HG03064 (cell line): ENCODE results near the gene CNTN5.
A peak's percentile ranks its signal among the peaks of the same experiment; 100 is the strongest.
"Not testable (repeated sequence)": the region's sequence is repeated elsewhere in the genome, so short reads cannot be mapped to it uniquely, and the experiment has no call there.

Experiments
- ATAC-seq: cut with Tn5 transposase; IDR thresholded peaks from one replicate; pipeline ENCODE4 v1.9.1; 2021; ENCODE audit warnings: low read depth; ENCODE audit not compliant: unreplicated experiment

CNTN5 gene

DNA sequence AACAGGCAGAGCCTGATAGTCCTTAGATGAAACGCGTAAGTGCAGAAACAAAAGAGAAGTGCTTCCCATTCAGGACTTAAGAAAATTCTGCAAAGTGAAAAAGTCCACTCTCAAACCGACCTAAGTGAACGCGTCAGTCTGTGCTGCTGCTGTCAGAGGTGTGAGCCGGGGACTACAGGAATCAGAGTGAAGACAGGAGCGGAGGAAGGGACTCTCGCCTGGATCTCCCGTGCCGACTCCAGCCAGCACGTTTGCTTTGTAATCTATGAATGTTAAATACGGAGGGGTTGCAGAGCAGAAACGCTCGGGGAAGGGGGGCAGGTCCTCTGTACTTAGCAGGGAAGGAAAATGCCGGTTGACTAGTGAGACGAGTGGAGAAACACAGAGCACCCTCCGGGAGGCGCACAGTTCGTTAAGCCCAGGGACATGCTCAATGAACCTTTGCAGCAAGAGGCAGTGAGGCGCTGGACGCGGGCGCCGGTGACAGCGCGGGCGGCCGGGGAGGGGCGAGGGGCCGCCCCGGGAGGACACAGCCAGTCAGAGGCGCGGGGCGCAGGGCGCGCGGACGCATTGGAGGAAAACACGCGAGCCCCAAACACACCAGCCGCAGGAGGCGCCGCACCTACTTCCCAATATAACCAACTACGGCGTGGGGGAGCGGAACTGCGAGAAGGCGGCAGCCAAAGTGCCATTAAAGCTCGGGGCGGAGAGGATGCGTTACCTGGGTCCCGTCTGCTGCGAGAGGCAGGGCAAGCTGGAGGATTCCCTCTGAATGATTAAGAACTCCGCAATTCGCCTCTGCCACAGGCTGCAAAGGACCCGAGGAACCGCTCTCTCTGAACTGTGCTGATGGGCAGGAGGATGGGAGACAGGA, at the start of gene CNTN5:
Gene CNTN5, plus strand, starts transcription at position 598 of the 874 bp plus-strand sequence.
- ATAC-seq = no peak

- ATAC-seq = no peak
These were observed 41.5 kb upstream of the CNTN5 start for GRCh38 chr11:98979205-98979604.

DNA sequence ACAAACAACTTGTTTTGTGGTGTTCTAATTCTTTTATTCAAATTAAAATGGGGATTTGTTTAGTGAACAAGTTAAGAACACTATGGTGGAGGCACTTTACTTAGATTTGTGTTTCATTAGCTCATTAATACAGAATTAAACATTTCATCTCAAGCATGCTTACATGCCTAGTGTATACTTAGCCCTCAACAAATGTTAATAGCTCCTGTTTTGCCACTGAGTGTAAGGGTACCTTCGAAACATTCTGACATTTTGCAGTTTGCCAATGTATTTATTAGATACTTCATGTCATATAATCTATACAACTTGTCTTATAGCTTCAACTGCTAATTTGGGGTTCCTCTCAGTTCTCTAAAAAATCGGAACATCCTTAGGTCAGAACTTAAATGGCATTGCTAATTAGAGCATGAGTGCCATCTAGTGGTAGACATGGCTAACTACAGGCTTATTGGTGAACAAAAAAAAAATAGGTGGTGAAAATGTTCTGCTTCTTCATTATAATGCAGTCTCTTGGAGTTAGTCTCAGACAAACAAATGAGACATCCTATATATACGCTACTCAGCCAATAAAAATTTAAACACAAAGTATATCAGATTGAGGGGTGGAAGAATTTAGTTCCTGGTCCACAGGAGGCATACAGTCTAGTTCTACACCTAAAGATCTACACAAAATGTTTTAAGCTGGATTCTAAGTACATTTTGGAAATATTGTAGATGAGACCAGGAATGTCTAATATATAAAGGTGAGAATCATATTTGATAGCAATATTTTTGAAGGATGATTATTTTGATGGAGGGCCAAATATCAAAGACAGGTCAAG, 4.9 kb upstream of the CNTN5 start:
- no peak for ATAC-seq

DNA sequence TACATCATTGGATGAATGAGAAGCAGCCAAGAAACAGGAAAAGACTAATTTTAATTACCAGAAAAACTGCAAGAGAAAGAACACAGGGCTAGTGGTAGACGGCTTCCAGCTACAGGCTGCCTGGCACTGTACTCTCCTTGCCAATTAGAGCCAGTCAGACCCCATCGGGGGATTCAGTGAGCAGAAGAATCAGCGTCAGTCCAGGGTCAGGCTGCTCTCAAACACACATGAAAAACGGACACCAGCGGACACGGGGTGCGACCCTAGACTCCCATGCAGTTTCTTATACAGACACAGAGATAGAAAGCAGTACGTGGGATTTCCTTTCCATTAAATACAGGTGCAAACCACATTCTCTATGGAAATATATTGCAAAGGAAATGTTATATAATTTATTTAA, 1.1 kb upstream of the CNTN5 start:
- ATAC-seq = no peak

DNA sequence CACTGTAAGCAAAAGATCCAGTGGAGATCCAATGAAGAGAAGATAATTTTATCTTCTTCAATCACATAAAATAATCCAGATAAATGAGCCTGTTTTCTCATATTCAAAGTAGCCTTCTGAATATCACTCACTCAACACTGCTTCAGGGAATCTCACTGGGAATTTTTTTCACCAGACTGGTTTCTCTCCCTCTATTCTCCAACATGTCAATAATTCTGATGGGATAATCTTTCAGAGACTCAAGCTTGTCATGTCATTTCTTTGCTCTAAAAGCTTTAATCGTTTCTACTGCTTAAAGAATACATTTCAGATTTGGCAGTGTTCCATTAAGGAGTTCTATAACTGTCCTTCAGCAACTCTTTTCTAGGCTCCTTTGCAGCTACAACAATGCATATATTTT, 16.3 kb downstream of the CNTN5 start:
- ATAC-seq = no peak

DNA sequence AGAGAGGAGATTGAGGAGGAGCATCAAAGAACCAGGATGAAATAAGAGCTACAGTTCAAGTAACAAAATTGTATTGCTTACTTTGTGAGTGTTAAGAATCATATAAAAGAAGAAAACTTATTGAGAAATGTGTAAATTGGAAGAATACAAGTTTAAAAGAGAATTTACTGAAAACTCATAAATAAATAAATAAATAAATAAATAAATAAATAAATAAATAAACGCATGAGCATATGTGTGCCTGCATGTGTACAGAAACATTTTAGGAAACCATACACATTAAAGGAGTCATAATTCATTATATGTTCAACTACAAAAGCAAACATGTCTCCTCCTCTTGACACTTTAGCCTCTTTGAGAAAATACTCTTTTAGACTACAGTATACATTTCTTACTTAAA, 42.6 kb downstream of the CNTN5 start:
- ATAC-seq = no peak

DNA sequence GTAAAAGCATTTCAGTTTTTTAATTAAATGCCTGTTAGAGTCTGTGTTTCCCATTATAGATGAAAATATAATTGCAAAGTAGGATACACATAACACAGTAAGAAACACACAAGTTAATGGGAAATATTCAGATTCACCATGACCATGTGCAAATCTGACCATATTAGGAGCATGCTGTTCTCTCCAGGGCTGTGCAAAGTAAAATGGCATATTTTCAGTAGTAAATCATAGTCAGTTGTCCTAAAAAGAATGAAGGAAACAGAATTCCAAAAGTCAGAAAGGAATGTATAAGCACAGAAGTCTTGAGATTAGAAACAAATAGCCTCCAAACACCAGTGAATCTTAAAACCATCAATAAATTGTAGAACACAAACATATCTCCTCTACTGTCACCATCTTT, 44.4 kb downstream of the CNTN5 start:
- ATAC-seq = no peak

DNA sequence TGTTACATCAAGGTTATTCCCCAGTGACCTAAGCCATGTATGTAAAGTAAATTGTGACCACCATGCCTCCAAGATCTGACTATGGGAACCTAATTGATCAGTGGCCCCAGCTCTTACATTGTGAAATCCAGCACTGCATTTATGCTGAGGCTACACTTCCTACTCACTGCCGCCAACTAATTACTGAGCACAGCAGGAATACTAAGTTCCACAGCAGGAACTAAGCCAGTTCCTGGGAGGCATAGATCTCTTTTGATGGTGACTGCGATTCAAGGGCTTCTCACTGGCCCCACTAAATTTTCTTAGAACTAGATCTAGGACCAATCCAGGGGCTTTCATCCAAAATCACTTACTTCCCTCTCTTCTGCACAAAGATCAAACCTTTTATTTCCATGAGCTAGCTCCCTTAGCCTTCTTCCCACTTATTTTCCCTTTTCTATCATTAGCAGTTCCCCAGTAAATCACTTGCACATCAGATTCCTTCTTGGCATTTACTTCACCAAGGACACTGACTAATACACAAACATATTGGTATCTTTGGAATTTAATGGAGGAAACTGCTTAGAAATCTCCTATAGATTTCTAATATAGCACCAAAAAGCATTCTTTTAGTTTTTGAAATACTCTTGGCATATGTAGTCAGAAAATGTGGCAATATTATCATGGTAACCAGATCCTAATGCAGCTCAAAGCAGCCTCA, 46.0 kb downstream of the CNTN5 start:
- no peak for ATAC-seq

DNA sequence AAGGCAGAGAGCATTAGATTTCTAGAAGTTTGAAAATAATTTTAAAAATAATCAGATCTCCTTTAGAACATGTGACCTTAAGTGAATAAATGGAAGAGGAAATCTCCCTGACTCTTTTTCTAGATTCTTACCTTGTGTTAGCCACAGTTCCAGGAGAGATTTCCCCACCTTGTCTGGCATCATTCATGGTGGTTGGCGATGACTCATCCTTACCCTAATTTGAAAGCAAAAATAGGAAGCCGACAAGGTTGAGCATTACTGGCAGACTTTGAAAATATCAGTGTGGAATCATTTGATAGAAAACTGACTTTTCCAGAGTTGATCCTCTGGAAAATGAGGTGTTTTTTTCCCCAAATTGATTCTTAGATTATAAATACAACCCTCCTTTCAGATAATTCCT, 48.1 kb downstream of the CNTN5 start:
- no peak for ATAC-seq

- peak; percentile 84 for ATAC-seq
These were observed 49.2 kb downstream of the CNTN5 start for GRCh38 chr11:99069856-99070444.

- ATAC-seq = no peak
These were observed 58.8 kb downstream of the CNTN5 start for GRCh38 chr11:99079576-99079975.

GRCh38 chr11:99080154-99080553, 59.4 kb downstream of the CNTN5 start:
- no peak for ATAC-seq

DNA sequence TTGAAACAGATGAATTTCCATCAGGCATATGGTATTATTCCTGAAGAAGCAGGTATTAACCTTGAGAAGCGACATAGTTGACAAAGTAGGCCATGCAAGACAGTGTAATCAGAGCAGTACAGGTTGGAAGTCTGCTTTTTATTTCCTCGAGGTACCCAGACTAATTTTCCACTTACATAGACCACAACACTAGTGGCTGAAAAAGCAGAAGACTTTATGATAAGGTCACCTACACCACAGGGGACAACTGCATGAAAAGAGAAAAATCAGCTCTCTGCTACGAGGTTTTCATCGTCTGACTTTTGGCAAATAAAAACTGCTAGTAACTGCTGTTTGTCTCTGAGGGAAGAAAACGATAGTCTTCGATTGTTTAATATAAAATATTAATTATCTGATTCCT, 77.5 kb downstream of the CNTN5 start:
- no peak for ATAC-seq

DNA sequence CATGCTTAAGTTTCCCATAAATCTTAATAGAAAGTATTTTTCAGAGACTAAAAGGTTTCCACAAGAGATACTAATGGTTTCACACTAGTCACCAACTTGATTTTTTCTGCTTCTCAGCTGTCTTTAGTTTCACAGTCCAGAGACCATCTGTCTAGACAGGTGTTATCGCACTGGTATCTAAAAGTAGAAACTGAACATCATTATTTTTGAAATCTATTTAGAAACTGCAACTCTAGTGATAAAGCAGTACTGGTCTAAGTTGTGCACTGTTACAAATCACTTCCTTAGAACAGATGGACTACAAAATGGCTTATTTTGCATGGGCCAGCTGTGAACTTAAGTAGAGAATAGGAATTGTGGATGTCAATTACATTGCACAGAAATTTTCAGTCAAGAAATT, 78.0 kb downstream of the CNTN5 start:
- peak; percentile 83 for ATAC-seq

- ATAC-seq = no peak
These were observed 96.9 kb downstream of the CNTN5 start for GRCh38 chr11:99117603-99118002.

DNA sequence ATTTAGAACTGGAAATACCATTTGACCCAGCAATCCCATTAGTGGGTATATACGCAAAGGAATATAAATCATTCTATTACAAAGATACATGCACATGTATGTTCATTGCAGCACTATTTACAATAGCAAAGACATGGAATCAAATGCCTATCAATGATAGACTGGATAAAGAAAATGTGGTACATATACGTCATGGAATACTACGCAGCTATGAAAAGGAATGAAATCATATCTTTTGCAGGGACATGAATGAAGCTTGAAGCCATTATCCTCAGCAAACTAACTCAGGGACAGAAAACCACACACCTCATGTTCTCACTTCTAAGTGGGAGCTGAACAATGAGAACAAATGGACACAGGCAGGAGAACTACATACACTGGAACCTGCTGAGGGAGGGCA, 113.1 kb downstream of the CNTN5 start:
- not testable (repeated sequence) for ATAC-seq

GRCh38 chr11:99135508-99135907, 114.8 kb downstream of the CNTN5 start:
- ATAC-seq = no peak

GRCh38 chr11:99142237-99142636, 121.5 kb downstream of the CNTN5 start:
- ATAC-seq = no peak

GRCh38 chr11:99148352-99148751, 127.6 kb downstream of the CNTN5 start:
- ATAC-seq = no peak

GRCh38 chr11:99154277-99154676, 133.5 kb downstream of the CNTN5 start:
- ATAC-seq = no peak

- no peak for ATAC-seq
These were observed 139.7 kb downstream of the CNTN5 start for GRCh38 chr11:99160447-99160846.
